ENCODE results near the gene RPL7A.
"Not testable (repeated sequence)": the region's sequence is repeated elsewhere in the genome, so short reads cannot be mapped to it uniquely, and the experiment has no call there.

The RPL7A gene

DNA sequence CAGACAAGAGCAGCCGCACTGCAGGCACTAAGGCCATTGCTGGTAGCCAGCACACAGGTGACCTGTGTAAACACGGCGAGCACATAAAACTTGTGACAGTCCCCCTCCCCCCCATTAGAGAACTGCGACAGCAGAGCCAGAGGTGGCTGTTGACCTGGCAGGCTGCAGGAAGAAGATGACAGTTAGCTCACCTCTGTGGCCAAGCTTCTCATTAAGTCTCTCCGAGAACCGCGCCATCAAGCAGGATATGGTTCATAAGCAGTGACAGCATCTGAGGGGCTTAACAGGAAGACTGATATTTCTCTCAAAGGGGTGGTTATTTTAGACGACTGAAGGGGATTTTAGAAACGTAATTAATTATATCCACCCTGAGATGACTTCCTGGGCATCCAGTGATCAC lies 22.7 kb downstream of the RPL7A start:
- no peak for DNase-seq

DNA sequence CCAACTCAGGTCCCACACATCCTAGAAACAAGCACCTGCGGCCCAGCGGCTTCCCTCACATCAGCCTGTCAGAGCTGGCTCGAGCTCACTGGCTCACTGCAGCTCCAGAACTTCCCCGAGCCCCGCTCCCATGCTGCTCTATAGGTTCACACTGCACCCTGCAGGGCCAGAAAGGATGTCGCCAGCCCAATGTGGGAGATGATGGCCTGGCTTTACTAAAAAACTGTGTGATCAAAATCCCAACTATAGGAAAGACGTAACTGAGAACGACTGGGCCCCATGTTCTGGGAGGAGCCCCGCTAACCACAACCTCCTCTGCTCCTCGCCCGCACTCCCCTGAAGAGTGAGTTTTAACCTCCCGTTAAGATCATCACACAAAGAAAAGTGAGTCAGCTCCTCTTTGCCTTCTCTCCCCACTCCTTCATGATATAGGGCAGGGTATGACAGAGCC lies 23.3 kb downstream of the RPL7A start:
- no peak for DNase-seq

DNA sequence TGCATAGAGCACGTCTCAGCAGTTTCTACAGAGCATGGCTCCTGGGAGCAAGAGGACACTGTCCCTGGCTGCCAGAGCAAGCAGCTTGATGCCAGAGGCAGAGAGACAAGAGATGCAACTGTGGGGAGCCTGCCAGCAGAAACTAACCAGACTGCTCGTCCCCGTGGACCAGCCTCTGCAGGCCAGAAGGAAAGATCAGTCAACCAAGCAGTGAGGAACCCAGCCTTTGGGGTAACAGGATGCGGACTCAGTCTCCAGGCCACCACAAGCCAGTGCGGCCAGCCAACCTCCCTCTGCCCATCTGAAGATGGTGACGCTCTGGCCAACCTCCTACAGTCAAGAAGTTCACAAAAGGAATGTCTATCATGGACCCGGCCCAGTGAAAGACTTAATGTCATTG lies 24.1 kb downstream of the RPL7A start:
- DNase-seq = no peak

DNA sequence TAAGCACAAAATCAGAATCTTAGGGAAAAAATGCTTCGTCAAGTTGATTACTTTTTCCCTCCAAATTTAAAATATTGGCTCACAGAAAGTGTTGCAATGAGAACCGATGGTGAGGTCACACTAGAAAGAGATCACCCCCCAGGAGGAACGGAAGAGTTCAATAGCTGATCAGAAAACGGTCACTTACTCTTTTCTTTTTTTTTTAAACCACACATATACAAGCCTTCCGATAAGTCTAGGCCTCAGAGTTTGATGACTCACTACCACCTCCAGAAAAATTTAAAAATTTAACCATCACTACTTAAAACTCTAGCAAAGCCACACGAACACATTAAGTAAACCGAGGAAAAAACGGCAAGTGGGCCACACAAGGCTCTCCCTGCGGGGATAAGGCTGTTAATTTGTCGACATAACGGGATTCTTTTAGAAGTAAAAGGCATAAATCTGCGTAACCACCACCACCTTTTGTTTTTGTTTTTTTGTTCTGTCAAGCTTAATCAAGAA lies 26.6 kb downstream of the RPL7A start:
- peak; percentile 51 for DNase-seq

DNA sequence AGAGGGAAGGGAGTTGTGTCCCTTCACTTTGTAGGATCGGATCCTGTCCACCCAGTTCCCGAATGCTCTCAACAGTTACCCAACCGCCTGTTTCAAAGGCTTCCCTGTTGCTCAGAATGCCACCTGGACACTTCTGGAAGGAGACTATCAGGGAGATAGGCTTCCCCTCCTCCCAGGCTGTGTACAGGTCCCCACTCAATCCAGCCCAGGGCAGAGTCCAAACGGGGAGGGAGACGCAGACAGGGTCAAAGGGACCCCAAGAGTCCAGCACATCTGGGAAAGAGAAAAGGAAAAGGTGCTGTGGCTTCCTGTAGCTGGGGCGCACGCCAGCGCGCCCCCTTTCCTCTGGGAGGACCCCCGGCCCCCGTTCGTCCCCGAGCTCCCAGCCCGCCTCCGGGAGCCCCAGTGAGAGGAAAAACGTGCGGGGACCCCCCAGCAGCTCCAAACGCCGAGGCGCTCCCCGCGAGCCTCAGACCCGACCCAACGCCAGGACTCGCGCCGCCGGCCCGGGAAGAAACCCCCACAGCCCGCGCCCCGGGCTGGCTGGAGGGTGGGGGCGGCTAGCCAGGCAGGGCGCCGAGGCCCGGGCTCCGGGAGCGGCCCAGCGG lies 27.2 kb downstream of the RPL7A start:
- peak; percentile 44 for DNase-seq

DNA sequence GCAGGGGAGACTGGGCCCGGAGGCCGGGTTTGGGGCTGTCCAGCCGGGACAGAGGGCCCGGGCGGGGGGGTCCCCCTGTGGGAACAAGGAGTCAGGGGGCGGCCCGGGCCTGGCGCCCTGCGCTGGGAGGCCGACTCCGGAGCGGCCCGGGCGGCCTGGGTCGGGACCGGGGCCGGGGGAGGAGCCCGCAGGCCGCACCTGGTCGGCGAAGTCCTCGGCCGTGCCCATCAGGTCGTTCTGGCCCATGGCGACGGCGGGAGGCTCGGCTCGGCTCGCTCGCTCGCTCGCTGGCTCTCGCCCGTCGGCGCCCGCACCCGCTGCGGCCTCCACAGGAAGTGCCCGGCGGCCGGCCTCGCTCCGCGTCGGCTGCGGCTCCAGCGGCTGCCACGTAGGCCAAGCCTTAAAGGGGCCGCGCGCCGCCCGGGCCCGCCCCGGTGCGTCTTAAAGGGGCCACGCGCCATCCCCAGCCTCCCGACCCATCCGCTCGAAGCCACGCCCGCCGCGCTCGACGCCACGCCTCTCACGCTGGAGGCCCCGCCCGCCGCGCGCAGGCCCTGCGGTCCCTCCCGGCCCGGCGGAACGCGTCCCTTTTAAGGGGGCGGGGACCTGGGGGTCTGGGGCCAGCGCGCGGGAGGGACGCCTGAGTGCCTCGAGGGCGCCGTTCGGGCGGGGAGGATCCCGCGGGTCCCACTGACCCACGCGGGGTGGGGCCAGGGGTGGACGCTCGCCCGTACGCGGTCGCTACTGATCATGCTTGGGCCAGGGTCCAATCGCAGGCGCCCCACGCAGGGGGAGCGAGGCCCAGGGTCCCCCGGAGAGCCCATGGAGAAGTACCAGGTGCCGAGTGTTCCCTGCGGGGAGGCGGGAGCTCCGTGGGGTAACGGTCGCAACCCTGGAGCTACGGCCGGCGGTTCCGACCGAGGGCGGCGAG lies 28.0 kb downstream of the RPL7A start, which contains the start of the genes STKLD1 and SURF4:
STKLD1 (plus strand) TSS at position 643 of the 931 bp plus-strand sequence; CDS start at position 751, 108 bp downstream.
SURF4 (minus strand) TSS at position 337 of the 931 bp plus-strand sequence; CDS start at position 246, 91 bp downstream.
- DNase-seq = peak; percentile 96

DNA sequence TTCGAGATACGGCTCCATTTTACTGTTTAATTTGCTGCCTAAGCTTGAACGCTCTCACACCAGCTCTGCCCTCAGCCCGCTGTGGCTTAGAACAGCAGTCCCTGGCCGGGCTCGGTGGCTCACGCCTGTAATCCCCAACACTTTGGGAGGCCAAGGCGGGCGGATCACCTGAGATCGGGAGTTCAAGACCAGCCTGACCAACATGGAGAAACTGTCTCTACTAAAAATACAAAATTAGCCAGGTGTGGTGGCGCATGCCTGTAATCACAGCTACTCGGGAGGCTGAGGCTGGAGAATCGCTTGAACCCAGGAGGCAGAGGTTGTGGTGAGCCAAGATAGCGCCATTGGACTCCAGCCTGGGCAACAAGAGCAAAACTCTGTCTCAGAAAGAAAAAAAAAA lies 29.3 kb downstream of the RPL7A start:
- not testable (repeated sequence) for DNase-seq

DNA sequence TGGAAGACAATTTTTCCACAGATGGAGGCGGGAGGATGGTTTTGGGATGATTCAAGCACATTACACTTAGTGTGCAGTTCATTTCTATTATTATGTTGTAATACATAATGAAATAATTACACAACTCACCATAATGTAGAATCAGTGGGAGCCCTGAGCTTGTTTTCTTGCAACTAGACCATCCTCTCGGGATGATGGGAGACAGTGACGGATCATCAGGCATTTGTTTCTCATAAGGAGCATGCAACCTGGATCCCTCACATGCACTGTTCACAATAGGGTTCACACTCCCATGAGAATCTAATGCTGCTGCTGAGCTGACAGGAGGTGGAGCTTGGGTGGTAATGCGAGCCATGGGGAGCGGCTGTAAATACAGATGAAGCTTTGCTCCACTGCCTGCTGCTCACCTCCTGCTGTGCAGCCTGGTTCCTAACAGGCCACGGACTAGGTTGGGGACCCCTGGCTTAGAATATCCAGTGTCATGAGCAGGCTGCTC lies 29.8 kb downstream of the RPL7A start:
- DNase-seq = peak; percentile 65

DNA sequence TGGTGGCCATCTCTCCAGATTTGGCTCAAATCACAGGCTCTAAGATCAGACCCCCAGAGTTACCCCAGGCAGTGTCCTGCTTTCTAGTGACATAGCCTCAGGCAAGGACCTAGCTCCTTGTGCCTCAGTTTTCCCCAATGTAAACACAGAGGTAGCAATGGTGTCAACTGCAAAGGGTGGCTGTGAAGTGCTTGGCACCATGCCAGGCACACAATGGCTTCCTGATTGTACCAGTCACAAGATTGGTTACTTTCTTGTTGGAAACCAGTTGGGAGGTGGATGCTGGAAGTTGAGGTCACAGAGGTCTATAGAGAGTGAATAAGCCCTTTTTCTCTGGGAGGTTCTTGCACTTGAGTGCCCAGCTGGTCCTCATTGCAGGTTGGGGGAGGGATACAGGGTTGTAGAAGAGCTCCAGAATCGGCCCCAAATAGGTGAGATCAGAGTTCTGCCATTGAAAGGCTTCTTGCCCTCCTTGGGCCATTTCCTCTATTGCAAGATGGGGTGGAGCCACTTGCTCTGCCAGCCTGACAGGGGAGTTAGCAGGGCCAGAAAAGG lies 30.5 kb downstream of the RPL7A start:
- no peak for DNase-seq

DNA sequence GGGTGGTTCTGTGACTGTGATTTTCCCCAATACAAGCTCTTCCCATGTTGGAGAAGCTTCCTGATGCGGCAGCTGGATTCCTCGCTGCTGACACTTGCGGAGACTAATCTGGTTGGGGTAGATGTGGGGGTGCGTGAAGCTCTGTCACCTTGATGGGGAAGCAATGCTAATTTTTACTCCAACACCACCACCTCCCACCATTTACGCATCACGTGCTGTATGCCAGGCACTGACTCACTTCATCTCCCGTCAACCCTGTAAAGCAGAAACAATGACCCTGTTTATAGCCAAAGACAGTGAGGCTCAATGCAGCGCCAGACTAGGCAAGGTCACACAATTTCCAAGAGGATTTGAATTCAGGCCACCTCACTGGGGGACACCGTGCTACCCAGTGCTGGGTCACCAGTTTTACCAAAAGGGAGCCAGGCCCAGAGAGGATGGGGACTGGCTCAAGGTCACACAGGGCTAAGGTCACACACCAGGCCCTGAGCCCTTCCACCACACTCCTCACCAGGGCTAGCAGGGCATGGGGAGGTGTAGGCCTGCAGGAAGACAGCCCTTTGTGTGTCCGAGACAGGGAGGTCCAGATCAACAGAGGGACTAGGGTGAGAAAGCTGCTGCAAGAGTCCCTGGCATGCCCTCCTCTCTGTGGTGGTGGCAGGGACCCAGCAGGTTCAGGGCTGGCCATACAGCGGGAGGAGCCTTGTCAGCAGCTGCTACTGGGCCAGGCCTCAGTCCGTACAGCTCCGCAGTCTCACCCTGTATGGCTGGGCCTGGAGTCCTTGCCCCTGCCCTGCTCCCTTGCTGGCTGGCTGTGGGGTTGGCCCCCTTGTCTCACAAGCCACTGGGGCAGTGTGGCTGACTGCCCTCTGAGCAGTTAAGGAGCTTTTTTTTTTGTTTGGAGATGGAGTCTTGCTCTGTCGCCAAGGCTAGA lies 31.4 kb downstream of the RPL7A start:
- DNase-seq = no peak

DNA sequence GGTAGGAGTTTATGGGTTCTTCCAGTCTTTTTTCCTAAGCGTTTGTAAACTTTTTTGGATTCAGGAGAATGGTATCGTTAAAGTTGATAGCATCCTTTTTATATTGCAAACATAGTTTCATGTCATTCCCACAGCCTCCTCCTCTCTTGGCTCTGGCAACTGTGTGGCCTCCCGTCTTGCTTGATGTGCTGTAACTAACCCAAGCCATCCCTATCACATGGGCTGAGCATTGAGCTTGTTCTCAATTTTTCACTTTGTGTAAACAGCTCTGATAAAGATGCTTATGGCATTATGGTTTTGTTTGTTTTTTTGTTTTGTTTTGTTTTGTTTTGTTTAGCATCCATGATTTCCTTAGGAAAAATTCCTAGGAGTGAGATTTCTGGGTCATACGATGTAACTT lies 32.7 kb downstream of the RPL7A start:
- DNase-seq = no peak

DNA sequence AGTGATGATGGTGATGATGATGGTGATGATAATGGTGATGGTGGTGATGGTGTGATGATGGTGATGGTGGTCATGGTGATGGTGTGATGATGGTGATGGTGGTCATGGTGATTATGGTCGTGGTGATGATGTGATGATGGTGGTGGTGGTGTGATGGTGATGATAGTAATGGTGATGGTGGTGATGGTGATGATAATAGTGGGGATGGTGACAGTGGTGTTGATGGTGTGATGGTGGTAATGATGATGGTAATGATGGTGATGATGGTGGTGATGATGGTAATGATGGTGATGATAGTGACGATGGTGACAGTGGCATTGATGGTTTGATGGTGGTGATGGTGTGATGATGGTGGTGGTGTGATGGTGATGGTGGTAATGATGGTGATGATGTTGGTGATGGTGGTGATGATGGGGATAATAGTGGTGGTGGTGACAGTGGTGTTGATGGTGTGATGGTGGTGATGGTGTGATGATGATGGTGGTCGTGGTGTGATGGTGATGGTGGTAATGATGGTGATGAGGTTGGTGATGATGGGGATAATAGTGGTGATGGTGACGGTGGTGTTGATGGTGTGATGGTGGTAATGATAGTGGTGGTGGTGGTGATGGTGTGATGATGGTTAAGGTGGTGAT lies 34.6 kb downstream of the RPL7A start:
- no peak for DNase-seq

DNA sequence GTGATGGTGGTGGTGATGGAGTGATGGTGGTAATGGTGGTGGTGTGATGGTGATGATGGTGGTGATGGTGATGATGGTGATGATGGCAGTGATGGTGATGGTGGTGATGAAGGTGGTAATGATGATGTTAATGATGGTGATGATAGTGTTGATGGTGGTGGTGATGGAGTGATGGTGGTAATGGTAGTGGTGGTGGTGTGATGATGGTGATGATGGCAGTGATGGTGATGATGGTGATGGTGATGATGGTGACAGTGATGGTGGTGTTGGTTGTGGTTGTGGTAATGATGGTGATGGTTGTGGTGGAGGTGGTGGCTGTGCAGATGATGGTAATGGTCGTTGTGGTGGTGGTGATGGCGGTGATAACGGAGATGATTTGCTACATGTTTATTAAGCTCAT lies 35.4 kb downstream of the RPL7A start:
- no peak for DNase-seq

DNA sequence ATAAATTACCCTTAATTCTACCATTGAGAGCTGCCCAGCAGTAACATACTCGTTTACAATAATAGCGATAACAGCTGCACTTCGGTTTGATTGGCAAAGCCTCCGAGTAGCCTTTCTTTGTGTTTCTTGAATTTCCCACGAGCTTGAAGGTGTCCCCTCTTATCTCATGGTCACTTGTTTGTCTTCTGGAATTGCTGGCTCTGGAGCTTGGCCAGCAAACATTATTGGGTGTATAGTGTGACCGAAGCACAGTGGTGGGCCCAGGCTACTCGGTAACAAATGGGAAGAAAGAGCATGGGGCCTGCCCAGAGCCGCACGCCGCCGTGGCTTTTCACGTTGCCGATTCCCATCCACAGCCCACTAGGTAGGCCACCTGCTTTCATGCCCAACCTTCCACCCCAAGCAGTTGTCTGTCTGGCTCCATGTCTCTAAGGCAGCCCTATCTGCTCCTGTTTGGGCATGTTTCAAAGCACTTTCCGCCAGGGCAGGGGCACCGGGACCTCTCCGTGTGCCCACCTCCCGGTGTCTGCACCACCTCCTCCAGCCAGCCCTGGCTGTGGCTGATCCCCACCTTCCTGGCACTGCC lies 36.8 kb downstream of the RPL7A start:
- DNase-seq = no peak

DNA sequence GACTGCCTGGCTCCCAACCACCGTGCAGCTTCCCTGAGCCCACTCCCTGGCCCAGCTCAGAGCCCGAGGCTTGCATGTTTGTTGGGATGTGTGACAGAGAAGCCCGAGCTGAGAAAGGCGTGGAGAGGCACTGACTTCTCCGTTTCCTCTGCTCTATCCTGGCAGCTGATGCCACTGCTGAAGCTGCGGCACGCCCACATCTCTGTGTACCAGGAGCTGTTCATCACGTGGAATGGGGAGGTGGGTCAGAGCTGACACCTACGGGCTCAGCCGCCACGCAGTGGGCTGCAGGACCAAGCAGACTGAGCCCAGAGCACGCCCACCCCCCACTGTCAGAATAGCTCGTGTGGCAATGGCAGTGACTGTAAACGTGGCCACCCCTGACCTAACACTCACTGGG lies 37.4 kb downstream of the RPL7A start:
- no peak for DNase-seq

DNA sequence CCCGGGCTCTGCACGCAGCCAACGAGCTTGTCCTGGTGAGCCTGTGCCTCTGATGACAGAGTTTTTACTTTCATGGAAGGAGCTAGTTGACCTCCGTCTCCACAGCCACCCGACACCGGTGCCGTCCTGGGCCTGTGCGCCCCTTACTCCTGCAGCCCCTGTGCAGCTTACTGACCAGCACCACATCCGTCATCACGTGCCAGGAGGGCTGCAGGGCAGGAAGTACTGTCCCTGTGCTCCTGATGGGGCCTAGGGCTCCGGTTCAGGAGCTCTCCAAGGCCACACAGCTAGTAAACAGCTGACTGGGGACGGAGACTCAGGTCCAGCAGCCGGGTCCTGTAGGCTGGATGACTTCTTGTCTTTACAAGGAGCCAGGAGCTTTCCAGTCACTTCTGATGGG lies 38.3 kb downstream of the RPL7A start:
- DNase-seq = no peak

DNA sequence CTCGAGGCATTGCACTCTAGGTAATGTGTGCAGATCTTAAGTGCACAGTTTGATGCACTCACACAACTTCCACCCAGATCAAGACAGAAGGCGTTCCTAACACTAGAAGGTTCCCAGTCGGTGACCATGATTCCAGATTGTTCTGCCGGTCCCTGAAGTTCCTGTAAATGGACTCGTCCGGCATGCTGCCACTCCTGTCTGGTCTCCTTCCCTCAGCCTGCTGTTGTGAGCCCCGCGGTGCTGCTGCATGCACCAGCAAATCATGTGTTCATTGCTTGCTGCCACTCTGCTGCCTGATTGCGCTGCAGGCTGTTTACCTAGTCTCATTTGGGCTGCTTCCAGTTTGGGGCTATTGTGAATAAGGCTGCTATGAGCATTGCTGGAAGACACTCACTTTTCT lies 39.7 kb downstream of the RPL7A start:
- no peak for DNase-seq

DNA sequence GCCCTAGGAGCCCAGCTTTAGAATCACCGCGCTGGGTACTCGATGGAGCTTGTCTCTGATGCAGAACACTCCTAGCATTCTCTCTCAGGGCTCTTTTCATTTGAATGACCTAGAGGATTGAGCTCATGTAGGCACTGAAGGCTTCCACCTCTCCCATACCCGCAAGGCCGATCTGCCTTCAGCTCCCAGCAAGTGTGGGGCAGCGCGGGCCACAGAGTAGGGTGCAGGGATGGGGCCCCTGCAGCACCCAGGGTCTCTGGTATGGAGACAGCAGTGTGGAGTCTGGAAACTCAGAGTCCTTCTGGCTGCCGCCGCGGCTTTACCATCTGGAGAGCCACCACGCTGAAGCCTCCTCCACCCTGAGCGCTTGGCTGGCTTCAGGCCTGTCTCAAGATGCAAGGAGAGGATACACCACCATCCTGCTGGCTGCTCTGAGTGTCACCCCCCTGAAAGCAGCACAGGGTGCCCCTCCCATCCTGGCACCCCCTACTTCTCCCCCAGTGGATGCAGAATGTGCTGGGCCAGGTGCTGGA lies 41.1 kb downstream of the RPL7A start:
- DNase-seq = no peak

DNA sequence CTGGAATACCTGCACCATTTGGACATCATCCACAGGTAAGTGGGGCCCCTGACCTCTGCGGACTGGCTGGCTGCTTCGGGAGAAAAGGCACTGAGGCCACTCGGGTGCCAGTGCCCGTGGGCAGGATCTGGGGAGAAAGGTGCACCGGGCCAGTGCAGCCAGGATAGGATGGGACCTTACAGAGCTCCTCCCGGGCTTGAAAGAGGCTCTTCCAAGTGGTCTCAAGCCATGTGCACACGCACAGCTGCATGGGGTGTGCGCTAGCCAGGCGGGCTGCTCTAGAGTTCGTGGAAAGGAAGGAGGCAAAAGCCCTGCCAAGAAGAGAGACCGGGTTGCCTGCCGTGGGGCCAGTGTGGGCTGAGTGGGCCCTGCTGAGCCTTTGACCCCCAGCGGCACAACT lies 41.5 kb downstream of the RPL7A start:
- no peak for DNase-seq

DNA sequence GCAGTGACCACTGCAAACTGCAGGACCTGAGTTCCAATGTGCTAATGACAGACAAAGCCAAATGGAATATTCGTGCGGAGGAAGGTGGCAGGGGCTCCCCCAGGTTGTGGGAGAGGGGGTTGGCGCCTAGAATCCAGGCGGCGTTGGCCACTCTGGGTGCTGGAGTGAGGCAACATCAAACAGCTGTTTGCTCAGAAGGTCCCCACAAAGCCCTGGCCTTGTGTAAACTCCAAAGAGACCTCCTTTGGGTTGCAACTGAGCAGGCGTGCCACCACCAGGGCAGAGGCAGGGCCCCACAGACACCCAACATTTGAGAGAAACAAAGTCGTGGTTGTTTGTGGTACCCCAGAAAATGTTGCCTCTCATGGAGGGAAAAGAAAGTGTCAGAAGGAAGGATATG lies 42.7 kb downstream of the RPL7A start:
- no peak for DNase-seq

DNA sequence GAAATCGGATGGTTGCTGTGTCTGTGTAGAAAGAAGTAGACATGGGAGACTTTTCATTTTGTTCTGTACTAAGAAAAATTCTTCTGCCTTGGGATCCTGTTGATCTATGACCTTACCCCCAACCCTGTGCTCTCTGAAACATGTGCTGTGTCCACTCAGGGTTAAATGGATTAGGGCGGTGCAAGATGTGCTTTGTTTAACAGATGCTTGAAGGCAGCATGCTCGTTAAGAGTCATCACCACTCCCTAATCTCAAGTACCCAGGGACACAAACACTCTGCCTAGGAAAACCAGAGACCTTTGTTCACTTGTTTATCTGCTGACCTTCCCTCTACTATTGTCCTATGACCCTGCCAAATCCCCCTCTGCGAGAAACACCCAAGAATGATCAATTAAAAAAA lies 43.4 kb downstream of the RPL7A start:
- not testable (repeated sequence) for DNase-seq
